SK-N-SH (cell line): ENCODE measurements around the gene PDE8A. TPM values are rescaled to one million over a fixed set of nuclear protein-coding genes. Genes with fewer than 3 reads are reported as not detected.

ENCODE experiments used
- CTCF ChIA-PET: fragments of 300-600, 350-600 bp; formaldehyde crosslinking; extraction: SDS; loops from one replicate; lab custom pipeline; 2021; lab: Yijun Ruan, JAX
- POLR2A ChIA-PET: fragments of 350-600 bp; sonication (Branson Sonifier 250); formaldehyde crosslinking; extraction: SDS; loops from one replicate; lab custom pipeline; 2020; ENCODE audit warnings: antibody characterized with exemption, inconsistent platforms; lab: Yijun Ruan, JAX
- DNase-seq: peaks from one replicate; pipeline ENCODE4 v3.0.0; 2012
- H2AFZ ChIP-seq: fragments of 200-600 bp; sonication (generic); 2 replicates; pipeline ENCODE4 v1.8.1; 2016; ENCODE audit warnings: antibody characterized with exemption, mild to moderate bottlenecking, low read depth
- H3F3A ChIP-seq: fragments of 200-600 bp; sonication (generic); replicated peaks from 2 replicates; pipeline ENCODE3; 2016; ENCODE audit warnings: antibody characterized with exemption, mild to moderate bottlenecking; ENCODE audit not compliant: insufficient read depth
- H3K27ac ChIP-seq, 2 experiments: fragments of 200-500 bp in 1 of 2; fragments of 200-600 bp in 1 of 2; sonication (Bioruptor generic) in 1 of 2; sonication (generic), shearing (Covaris generic) in 1 of 2; 2 replicates each; pipeline versions ENCODE4 v1.5.1 to v1.6.1; 2014 to 2016; ENCODE audit warnings: low read depth in 2 of 2, inconsistent platforms in 1 of 2, low read length in 1 of 2, mild to moderate bottlenecking in 1 of 2, mixed read lengths in 1 of 2
- H3K27me3 ChIP-seq: fragments of 200-600 bp; sonication (generic), shearing (Covaris generic); 2 replicates; pipeline ENCODE4 v1.6.1; 2016; ENCODE audit warnings: mixed run types; ENCODE audit not compliant: insufficient read depth
- H3K36me3 ChIP-seq, 2 experiments: fragments of 200-500 bp in 1 of 2; fragments of 200-600 bp in 1 of 2; sonication (Bioruptor generic) in 1 of 2; sonication (generic) in 1 of 2; replicated peaks in 1 of 2; 2 replicates each; pipeline versions ENCODE3 to v1.5.1; 2014 to 2016; ENCODE audit warnings: low read length in 1 of 2, mild to moderate bottlenecking in 1 of 2; ENCODE audit not compliant: insufficient read depth in 2 of 2, control insufficient read depth in 1 of 2
- H3K4me1 ChIP-seq, 2 experiments: fragments of 200-500 bp in 1 of 2; fragments of 200-600 bp in 1 of 2; sonication (Bioruptor generic) in 1 of 2; sonication (generic), shearing (Covaris generic) in 1 of 2; 2 replicates each; pipeline versions ENCODE4 v1.5.1 to v1.6.1; 2014 to 2016; ENCODE audit warnings: low read depth in 1 of 2, low read length in 1 of 2, mixed run types in 1 of 2; ENCODE audit not compliant: insufficient read depth in 2 of 2, control insufficient read depth in 1 of 2
- H3K4me2 ChIP-seq: fragments of 200-600 bp; sonication (generic), shearing (Covaris generic); 2 replicates; pipeline ENCODE4 v1.6.1; 2017; ENCODE audit warnings: mixed run types
- H3K4me3 ChIP-seq, 2 experiments: fragments of 200-500 bp in 1 of 2; fragments of 200-600 bp in 1 of 2; sonication (Bioruptor generic) in 1 of 2; sonication (generic), shearing (Covaris generic) in 1 of 2; 2 replicates each; pipeline versions ENCODE4 v1.5.1 to v1.8.1; 2014 to 2016; ENCODE audit warnings: low read depth in 2 of 2, inconsistent platforms in 1 of 2, low read length in 1 of 2, mild to moderate bottlenecking in 1 of 2, mixed read lengths in 1 of 2, moderate library complexity in 1 of 2
- H3K79me2 ChIP-seq: fragments of 200-600 bp; sonication (generic); 2 replicates; pipeline ENCODE4 v1.8.1; 2017; ENCODE audit warnings: mild to moderate bottlenecking; ENCODE audit not compliant: insufficient read depth
- H3K9ac ChIP-seq: fragments of 200-600 bp; sonication (generic); 2 replicates; pipeline ENCODE4 v1.6.1; 2017; ENCODE audit warnings: mixed run types
- H3K9me2 ChIP-seq: fragments of 200-600 bp; sonication (generic); 2 replicates; pipeline ENCODE4 v1.6.1; 2017; ENCODE audit warnings: mixed run types
- H3K9me3 ChIP-seq: fragments of 200-600 bp; sonication (generic); 2 replicates; pipeline ENCODE4 v1.6.1; 2017; ENCODE audit warnings: mixed run types, mild to moderate bottlenecking, moderate library complexity
- H4K20me1 ChIP-seq: fragments of 200-600 bp; sonication (generic); 2 replicates; pipeline ENCODE4 v1.6.1; 2017; ENCODE audit warnings: mild to moderate bottlenecking, mixed run types; ENCODE audit not compliant: insufficient read depth
- CHD2 ChIP-seq: fragments of 150-350 bp; IDR thresholded peaks from 2 replicates; pipeline ENCODE4 v1.6.1; 2018; ENCODE audit warnings: low read length; ENCODE audit not compliant: partially characterized antibody
- EZH2phosphoT487 ChIP-seq: fragments of 200-600 bp; sonication (generic); IDR thresholded peaks from 2 replicates; pipeline ENCODE4 v1.6.1; 2017; ENCODE audit warnings: low read depth, mixed run types, mild to moderate bottlenecking, antibody characterized with exemption, moderate library complexity, borderline replicate concordance
- FOXJ3 ChIP-seq: sonication (generic); formaldehyde crosslinking; IDR thresholded peaks from 2 replicates; pipeline ENCODE4 v1.5.1; 2020; ENCODE audit warnings: mild to moderate bottlenecking, missing genetic modification reagents
- FOXM1 ChIP-seq: IDR thresholded peaks from 2 replicates; pipeline ENCODE4 v1.4.0; 2012; ENCODE audit warnings: low read depth, mild to moderate bottlenecking
- GATA2 ChIP-seq: sonication (generic); formaldehyde crosslinking; IDR thresholded peaks from 2 replicates; pipeline ENCODE4 v1.5.0; 2020; ENCODE audit warnings: mild to moderate bottlenecking, missing genetic modification reagents
- JUND ChIP-seq: IDR thresholded peaks from 2 replicates; pipeline ENCODE4 v1.4.0; 2012
- MXI1 ChIP-seq: IDR thresholded peaks from 2 replicates; pipeline ENCODE4 v1.6.1; 2012; ENCODE audit warnings: mild to moderate bottlenecking, low read depth, low read length, improper control_type of control experiment
- NFIC ChIP-seq: IDR thresholded peaks from 2 replicates; pipeline ENCODE4 v1.4.0; 2012; ENCODE audit warnings: borderline replicate concordance
- NRF1 ChIP-seq: IDR thresholded peaks from 2 replicates; pipeline ENCODE4 v1.6.1; 2012; ENCODE audit warnings: low read depth, mild to moderate bottlenecking, low read length
- POLR2AphosphoS5 ChIP-seq: IDR thresholded peaks from 2 replicates; pipeline ENCODE4 v1.6.1; 2012; ENCODE audit warnings: low read depth, low read length
- RAD21 ChIP-seq: IDR thresholded peaks from 2 replicates; pipeline ENCODE4 v1.6.1; 2012; ENCODE audit warnings: mild to moderate bottlenecking, low read length
- RXRA ChIP-seq: IDR thresholded peaks from 2 replicates; pipeline ENCODE4 v1.4.0; 2012; ENCODE audit warnings: low read depth, mild to moderate bottlenecking, borderline replicate concordance
- SIN3A ChIP-seq: IDR thresholded peaks from 2 replicates; pipeline ENCODE4 v1.6.1; 2012; ENCODE audit warnings: low read depth, mild to moderate bottlenecking, low read length, moderate library complexity, borderline replicate concordance
- SMC3 ChIP-seq: IDR thresholded peaks from 2 replicates; pipeline ENCODE4 v1.6.1; 2012; ENCODE audit warnings: low read depth, low read length, improper control_type of control experiment
- TCF12 ChIP-seq: IDR thresholded peaks from 2 replicates; pipeline ENCODE4 v1.4.0; 2012
- WGBS: methylation state at CpG from one replicate; pipeline ENCODE4 v1.1.6; 2017; ENCODE audit warnings: low lambda C conversion rate; 5-methylcytosine and 5-hydroxymethylcytosine counted together
- polyA plus RNA-seq, 3 experiments: library from polyadenylated mRNA; depleted of rRNA; stranded (reverse); fragments of >200 nt; gene quantifications; 2 replicates each; pipeline ENCODE4 v1.2.3, GENCODE V29; 2012
- TF ChIP-seq, protein P1 (sequence below): IDR thresholded peaks from 2 replicates; pipeline ENCODE4 v1.4.0; 2012; ENCODE audit warnings: low read depth, borderline replicate concordance
- TF ChIP-seq, protein P2 (sequence below): fragments of 200-600 bp; sonication (generic); IDR thresholded peaks from 2 replicates; pipeline ENCODE4 v1.6.1; 2017; ENCODE audit warnings: antibody characterized with exemption, mild to moderate bottlenecking, moderate library complexity
- TF ChIP-seq, protein P3 (sequence below): IDR thresholded peaks from 2 replicates; pipeline ENCODE4 v1.4.0; 2012; ENCODE audit warnings: low read depth, borderline replicate concordance

Gene PDE8A
- polyA plus RNA-seq, 1 of the 3 experiments (the other 2 are of a cell fraction) = 13.4 TPM

DNA sequence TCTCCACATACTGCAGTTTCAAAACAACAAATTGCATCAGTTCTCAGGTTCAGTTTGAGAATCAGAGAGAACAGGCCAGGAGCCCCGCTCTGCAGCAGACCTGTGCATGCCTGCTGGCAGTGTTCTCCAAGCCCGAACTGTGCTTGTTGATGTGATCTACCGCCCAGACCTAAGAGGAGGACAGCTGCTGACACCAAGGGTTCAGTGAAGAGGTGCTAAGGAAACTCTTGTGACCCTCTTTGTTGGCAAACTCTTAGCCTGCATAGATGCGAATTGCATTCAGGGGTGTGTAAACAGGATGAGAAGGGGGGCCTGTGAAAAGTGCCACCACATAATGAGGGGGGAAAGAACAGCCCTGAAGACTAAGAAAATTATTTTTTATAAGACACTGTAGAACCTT, 89.8 kb downstream of the PDE8A start:
- ChIA-PET CTCF (no interaction called here), POLR2A (no interaction called here)
- no peaks in the 10 kb centered on the region for H3K9me2 ChIP-seq
- TF ChIP-seq, protein P1, sequence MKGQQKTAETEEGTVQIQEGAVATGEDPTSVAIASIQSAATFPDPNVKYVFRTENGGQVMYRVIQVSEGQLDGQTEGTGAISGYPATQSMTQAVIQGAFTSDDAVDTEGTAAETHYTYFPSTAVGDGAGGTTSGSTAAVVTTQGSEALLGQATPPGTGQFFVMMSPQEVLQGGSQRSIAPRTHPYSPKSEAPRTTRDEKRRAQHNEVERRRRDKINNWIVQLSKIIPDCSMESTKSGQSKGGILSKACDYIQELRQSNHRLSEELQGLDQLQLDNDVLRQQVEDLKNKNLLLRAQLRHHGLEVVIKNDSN = no peak
- TF ChIP-seq NFIC = no peak
- TF ChIP-seq, protein P2, sequence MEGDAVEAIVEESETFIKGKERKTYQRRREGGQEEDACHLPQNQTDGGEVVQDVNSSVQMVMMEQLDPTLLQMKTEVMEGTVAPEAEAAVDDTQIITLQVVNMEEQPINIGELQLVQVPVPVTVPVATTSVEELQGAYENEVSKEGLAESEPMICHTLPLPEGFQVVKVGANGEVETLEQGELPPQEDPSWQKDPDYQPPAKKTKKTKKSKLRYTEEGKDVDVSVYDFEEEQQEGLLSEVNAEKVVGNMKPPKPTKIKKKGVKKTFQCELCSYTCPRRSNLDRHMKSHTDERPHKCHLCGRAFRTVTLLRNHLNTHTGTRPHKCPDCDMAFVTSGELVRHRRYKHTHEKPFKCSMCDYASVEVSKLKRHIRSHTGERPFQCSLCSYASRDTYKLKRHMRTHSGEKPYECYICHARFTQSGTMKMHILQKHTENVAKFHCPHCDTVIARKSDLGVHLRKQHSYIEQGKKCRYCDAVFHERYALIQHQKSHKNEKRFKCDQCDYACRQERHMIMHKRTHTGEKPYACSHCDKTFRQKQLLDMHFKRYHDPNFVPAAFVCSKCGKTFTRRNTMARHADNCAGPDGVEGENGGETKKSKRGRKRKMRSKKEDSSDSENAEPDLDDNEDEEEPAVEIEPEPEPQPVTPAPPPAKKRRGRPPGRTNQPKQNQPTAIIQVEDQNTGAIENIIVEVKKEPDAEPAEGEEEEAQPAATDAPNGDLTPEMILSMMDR = no peak
- TF ChIP-seq RXRA = no peak
- no peak for TF ChIP-seq POLR2AphosphoS5
- no peak for TF ChIP-seq TCF12
- TF ChIP-seq JUND = no peak
- TF ChIP-seq SMC3 = no peak
- no peak for TF ChIP-seq FOXJ3 (CRISPR knock-in tag)
- TF ChIP-seq GATA2 (CRISPR knock-in tag) = no peak
- TF ChIP-seq MXI1 = no peak
- TF ChIP-seq, protein P3, sequence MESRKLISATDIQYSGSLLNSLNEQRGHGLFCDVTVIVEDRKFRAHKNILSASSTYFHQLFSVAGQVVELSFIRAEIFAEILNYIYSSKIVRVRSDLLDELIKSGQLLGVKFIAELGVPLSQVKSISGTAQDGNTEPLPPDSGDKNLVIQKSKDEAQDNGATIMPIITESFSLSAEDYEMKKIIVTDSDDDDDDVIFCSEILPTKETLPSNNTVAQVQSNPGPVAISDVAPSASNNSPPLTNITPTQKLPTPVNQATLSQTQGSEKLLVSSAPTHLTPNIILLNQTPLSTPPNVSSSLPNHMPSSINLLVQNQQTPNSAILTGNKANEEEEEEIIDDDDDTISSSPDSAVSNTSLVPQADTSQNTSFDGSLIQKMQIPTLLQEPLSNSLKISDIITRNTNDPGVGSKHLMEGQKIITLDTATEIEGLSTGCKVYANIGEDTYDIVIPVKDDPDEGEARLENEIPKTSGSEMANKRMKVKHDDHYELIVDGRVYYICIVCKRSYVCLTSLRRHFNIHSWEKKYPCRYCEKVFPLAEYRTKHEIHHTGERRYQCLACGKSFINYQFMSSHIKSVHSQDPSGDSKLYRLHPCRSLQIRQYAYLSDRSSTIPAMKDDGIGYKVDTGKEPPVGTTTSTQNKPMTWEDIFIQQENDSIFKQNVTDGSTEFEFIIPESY = no peak
- TF ChIP-seq CHD2 = no peak
- no peak for TF ChIP-seq SIN3A
- TF ChIP-seq FOXM1 = no peak
- TF ChIP-seq RAD21 = no peak
- TF ChIP-seq NRF1 = no peak
- no peak for TF ChIP-seq EZH2phosphoT487
- H3K4me2 ChIP-seq = no peak overlapping the region
- H3K9me3 ChIP-seq = no peaks in the 10 kb centered on the region
- H3F3A ChIP-seq = no peaks in the 10 kb centered on the region
- H3K36me3 ChIP-seq = peaks cover 2 to 18% of the 10 kb centered on the region in 2 experiments
- no peaks in the 10 kb centered on the region for H3K79me2 ChIP-seq
- H3K27me3 ChIP-seq = no peaks in the 10 kb centered on the region
- no peaks in the 10 kb centered on the region for H4K20me1 ChIP-seq
- WGBS = 100% methylated on average over 4 of the region's 4 CpGs
- no peak overlapping the region for H3K9ac ChIP-seq
- no peak overlapping the region for H2AFZ ChIP-seq
- H3K27ac ChIP-seq = no peak overlapping the region
- no peak overlapping the region for H3K4me3 ChIP-seq
- DNase-seq = no peak
- peaks cover 0 to 10% of the 10 kb centered on the region in 2 experiments; a peak in 1 of 4 replicates for H3K4me1 ChIP-seq
